ENCODE measurements around the gene DMAC2.

The DMAC2 gene

GRCh38 chr19:41408256-41408655 lies 31.5 kb downstream of the DMAC2 start:
- no peak for TF ChIP-seq GATA1 (IDR thresholded peaks at IDR 0.05; ENCODE audit: low read depth, low read length)
- no peak for TF ChIP-seq POLR2A (IDR thresholded peaks at IDR 0.05; ENCODE audit: low read length)
- no peak for DNase-seq

GRCh38 chr19:41407271-41407670 lies 32.4 kb downstream of the DMAC2 start:
- TF ChIP-seq POLR2A (IDR thresholded peaks at IDR 0.05; ENCODE audit: low read length) (no peak), GATA1 (IDR thresholded peaks at IDR 0.05; ENCODE audit: low read depth, low read length) (no peak)

GRCh38 chr19:41405776-41406175 lies 33.9 kb downstream of the DMAC2 start:
- no peak for DNase-seq
- TF ChIP-seq POLR2A (IDR thresholded peaks at IDR 0.05; ENCODE audit: low read length) (no peak), GATA1 (IDR thresholded peaks at IDR 0.05; ENCODE audit: low read depth, low read length) (no peak)

More at GRCh38 chr19:41407271-41407670, 32.4 kb downstream of the DMAC2 start:
- no peak for DNase-seq

GRCh38 chr19:41403181-41403970 lies 36.3 kb downstream of the DMAC2 start:
- TF ChIP-seq GATA1 (IDR thresholded peaks at IDR 0.05; ENCODE audit: low read depth, low read length) (no peak), POLR2A (IDR thresholded peaks at IDR 0.05; ENCODE audit: low read length) (no peak)
- no peak for DNase-seq

GRCh38 chr19:41402010-41402409 lies 37.7 kb downstream of the DMAC2 start:
- TF ChIP-seq GATA1 (IDR thresholded peaks at IDR 0.05; ENCODE audit: low read depth, low read length) (no peak), POLR2A (IDR thresholded peaks at IDR 0.05; ENCODE audit: low read length) (no peak)

DNA sequence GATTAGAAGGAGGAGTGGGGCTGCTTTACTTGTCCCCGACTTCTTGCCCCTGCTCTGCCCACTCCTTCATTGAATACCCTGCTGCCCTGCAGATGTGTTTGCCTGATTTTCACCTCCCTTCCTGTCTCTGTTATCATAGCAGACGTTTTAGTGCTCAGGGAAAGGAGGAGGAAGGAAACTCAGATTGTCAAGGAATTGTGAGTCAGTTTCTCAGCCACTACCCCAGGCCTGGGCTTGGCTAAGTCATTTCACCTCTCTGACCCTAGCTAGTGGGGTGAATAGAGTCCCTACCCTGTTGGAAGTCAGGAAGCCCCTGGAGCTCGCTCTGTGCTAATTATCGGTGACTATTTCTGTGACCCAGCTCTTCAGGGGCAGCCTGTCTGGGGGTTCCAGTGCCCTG lies 38.2 kb downstream of the DMAC2 start:
- DNase-seq, result no peak
- TF ChIP-seq POLR2A (IDR thresholded peaks at IDR 0.05; ENCODE audit: low read length), result no peak
- TF ChIP-seq GATA1 (IDR thresholded peaks at IDR 0.05; ENCODE audit: low read depth, low read length), result no peak

More at GRCh38 chr19:41402010-41402409, 37.7 kb downstream of the DMAC2 start:
- DNase-seq, result no peak

- no peak for TF ChIP-seq GATA1 (IDR thresholded peaks at IDR 0.05; ENCODE audit: low read depth, low read length)
- no peak for TF ChIP-seq POLR2A (IDR thresholded peaks at IDR 0.05; ENCODE audit: low read length)
These were observed 40.2 kb downstream of the DMAC2 start for GRCh38 chr19:41399525-41399924.

GRCh38 chr19:41399091-41399490 lies 40.6 kb downstream of the DMAC2 start:
- TF ChIP-seq POLR2A (IDR thresholded peaks at IDR 0.05; ENCODE audit: low read length), result no peak
- no peak for TF ChIP-seq GATA1 (IDR thresholded peaks at IDR 0.05; ENCODE audit: low read depth, low read length)
- no peak for DNase-seq

More at GRCh38 chr19:41399525-41399924, 40.2 kb downstream of the DMAC2 start:
- DNase-seq, result no peak

DNA sequence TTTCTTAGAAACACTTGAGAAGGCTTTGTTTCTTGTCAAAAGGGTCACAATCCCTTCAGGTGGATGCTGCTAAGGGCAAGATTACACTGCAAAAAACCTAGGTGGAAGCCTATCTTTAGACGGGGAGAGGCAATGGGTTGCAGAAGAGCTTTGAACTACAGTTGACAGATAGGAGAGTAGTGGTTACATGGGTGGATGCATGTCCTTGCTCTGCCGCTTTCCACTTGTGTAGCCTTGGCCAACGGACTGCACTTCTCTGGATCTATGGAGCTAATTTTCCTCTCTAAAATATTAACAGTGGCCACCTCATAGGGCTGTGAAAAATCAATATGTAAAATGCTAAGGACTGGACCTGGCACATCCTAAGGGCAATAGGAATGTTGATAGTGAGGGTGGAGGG lies 41.1 kb downstream of the DMAC2 start:
- DNase-seq, result peak; percentile 44 to 45

DNA sequence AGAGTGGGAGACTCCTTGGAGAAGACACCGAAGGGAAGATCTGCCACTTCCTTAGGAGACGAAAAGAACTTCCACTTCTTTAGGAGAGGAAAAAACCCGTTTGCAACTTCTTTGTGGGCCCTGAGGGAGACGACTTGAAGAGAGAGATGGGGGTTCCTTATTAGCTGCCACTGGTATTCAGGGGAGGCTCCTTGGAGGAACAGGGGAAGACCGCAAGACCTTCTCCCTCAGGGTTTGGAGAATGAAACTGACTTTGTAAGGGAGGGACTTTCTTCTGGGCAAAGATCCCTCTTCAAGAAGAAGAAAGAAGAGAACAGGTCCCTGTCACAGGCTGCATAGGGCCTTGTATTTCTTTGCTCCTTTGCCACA lies 41.7 kb downstream of the DMAC2 start:
- DNase-seq, result peak; percentile 58 to 70
- TF ChIP-seq POLR2A (IDR thresholded peaks at IDR 0.05; ENCODE audit: low read length) (no peak), GATA1 (IDR thresholded peaks at IDR 0.05; ENCODE audit: low read depth, low read length) (no peak)

More for the DNA sequence above, 41.1 kb downstream of the DMAC2 start:
- TF ChIP-seq GATA1 (IDR thresholded peaks at IDR 0.05; ENCODE audit: low read depth, low read length), result no peak
- no peak for TF ChIP-seq POLR2A (IDR thresholded peaks at IDR 0.05; ENCODE audit: low read length)

DNA sequence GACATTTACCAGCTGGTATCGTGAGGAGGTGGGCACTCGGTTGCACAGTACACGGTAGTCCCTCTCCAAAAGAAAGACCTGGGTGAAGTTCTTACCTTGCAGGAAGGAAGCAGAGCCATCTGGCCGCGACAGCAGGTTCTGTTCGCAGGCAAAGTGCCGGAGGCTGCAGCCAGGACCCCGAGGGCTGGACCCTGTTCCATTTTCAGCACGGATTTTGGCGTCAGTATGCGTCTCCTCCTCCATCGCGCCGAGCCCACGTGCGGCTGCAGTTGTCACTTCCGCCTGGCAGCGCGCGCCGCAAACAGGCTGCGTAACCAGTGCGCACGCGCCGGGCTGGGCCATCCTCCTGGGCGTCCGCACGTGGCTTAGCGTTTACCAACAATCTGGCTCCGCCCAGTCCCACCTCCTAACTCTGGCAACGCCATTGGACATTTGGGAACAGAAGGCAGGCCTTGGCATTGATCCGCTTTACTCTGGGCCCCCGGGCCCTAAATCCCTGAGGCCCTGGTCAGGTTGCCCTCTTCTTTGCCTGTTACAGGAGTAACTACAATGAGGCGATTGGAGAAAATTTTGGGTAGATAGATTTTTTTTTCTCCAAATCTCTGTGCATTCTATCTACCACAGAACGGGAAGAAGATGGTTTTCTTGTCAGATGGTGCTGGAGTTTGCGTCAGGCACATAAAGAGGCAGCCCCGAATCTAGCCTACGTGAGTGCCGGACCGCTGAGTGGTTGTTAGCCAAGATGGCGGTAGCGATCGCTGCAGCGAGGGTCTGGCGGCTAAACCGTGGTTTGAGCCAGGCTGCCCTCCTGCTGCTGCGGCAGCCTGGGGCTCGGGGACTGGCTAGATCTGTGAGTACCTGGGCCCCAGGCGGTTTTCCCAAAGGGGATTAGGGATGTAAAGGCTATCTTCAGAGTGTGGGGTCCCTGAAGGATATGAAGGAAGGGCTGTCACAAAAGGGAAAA lies 42.3 kb downstream of the DMAC2 start, which contains the start of the genes BCKDHA and EXOSC5:
Gene BCKDHA (plus strand): TSS at position 733 of the 964 bp plus-strand sequence. CDS start 10 bp downstream, at position 743.
Gene EXOSC5 (minus strand): TSS at position 274 of the 964 bp plus-strand sequence. CDS start 31 bp downstream, at position 243.
- peak; percentile 100 for DNase-seq
- TF ChIP-seq POLR2A (IDR thresholded peaks at IDR 0.05; ENCODE audit: low read length) (peak; percentile 59), GATA1 (IDR thresholded peaks at IDR 0.05; ENCODE audit: low read depth, low read length) (no peak)

DNA sequence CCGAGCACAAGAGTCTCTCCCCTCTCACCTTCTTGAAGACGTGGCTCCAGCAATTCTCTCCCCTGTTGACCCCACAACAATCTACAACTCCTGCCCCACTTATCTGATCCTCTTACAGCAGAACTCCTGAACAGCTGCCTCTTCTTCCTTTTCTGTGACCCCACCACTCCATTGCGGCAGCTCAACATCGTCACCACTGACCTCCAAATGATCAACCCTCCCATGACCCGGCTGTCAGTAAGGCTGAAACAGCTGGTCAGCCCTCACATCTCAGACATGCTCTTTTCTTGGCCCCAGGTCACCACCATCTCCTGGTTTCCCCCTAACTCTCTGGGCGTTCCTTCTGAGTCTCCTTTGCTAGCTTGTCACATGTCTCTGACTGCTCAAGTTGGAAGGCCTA lies 44.4 kb downstream of the DMAC2 start:
- TF ChIP-seq GATA1 (IDR thresholded peaks at IDR 0.05; ENCODE audit: low read depth, low read length), result no peak
- no peak for TF ChIP-seq POLR2A (IDR thresholded peaks at IDR 0.05; ENCODE audit: low read length)
- DNase-seq, result peak in 1 of 2 experiments; percentile 36

GRCh38 chr19:41392775-41393174 lies 46.9 kb downstream of the DMAC2 start:
- no peak for DNase-seq
- TF ChIP-seq POLR2A (IDR thresholded peaks at IDR 0.05; ENCODE audit: low read length) (no peak), GATA1 (IDR thresholded peaks at IDR 0.05; ENCODE audit: low read depth, low read length) (no peak)

DNA sequence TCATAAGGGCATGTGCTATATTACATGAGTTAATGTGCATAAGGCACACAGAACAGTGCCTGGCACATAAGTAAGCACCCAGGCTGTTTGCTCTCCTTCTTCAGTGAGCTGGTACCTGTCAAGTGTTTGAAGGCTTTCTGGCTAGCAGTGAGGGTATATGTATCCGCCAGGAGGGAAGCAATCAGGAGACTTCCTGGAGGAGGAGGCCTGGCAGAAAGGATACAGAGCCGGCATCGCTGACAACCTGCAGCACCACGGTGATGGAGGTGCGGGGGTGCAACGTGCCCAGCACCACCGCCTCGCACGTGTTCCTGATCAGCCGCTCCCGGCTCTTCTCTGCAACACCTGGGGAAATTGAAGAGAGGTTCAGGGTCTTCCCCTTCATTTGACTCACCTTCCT lies 48.1 kb downstream of the DMAC2 start:
- no peak for TF ChIP-seq POLR2A (IDR thresholded peaks at IDR 0.05; ENCODE audit: low read length)
- TF ChIP-seq GATA1 (IDR thresholded peaks at IDR 0.05; ENCODE audit: low read depth, low read length), result no peak
- DNase-seq, result no peak
